NCI-H524 treated with DMSO at 0.1 percent for 48 hours (cell line): ENCODE results near the gene CEACAM19.
A peak's percentile ranks its signal among the peaks of the same experiment; 100 is the strongest.
"Not testable (repeated sequence)": the region's sequence is repeated elsewhere in the genome, so short reads cannot be mapped to it uniquely, and the experiment has no call there.

Source experiments
- DNase-seq: peaks from one replicate; lab custom pipeline; 2025; lab: John Stamatoyannopoulos, UW

Gene CEACAM19, protein sequence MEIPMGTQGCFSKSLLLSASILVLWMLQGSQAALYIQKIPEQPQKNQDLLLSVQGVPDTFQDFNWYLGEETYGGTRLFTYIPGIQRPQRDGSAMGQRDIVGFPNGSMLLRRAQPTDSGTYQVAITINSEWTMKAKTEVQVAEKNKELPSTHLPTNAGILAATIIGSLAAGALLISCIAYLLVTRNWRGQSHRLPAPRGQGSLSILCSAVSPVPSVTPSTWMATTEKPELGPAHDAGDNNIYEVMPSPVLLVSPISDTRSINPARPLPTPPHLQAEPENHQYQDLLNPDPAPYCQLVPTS

GRCh38 chr19:44671400-44671799 is at the start of gene CEACAM19:
Gene CEACAM19, plus strand, starts transcription at chr19:44671482. Its CDS starts 450 bp downstream, at chr19:44671932.
- no peak for DNase-seq

GRCh38 chr19:44623080-44623479 is 48.2 kb upstream of the CEACAM19 start:
- no peak for DNase-seq

DNA sequence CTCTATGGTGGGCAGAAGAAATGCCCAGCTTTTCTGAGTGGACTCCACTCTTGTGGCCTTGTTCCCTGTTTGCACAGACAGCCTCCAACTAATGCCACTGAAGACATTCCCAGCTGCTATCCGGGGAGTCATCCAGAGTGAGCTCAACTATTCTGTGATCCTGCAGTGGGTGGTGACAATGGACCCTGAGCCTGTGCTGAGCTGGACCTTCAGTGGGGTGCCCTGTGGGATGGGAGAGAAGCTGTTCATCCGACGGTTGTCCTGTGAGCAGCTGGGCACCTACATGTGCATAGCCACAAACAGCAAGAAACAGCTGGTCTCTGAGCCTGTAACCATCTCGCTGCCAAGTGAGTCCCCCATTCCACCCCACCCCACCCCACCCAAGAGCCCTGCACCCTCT is 47.7 kb upstream of the CEACAM19 start:
- DNase-seq, result no peak

DNA sequence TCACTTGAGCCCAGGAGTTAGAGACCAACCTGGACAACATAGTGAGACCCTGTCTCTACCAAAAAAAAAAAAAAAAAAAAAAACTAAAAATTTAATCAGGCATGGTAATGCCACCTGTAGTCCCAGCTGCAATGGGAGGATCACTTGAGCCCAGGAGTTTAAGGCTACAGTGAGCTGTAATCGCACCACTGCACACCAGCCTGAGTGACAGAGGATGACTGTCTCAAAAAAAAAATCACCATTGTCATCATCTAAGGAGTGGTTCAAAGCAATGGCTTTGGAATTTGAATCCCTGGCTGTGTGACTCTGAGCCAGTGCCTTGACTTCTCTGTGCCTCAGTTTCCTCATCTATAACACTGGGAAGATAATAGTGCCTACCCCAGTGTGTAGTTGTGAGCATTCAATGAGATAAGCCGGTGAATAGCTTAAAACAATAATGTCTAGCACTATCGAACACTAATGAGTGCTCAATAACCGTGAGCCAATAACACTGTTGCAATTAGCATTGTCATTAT is 46.4 kb upstream of the CEACAM19 start:
- DNase-seq, result no peak

DNA sequence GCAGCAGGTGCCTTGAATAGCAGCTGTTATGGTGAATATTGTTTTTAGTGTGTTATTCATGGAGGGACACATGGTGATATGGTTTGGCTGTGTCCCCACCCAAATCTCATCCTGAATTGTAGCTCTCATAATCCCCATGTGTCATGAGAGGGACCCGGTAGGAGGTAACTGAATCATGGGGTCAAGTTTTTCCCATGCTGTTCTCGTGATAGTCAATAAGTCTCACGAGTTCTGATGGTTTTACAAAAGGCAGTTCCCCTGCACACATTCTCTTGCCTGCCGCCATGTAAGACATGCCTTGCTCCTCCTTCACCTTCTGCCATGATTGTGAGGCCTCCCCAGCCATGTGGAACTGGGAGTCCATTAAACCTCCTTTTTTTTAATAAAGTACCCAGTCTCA is 45.6 kb upstream of the CEACAM19 start:
- DNase-seq, result not testable (repeated sequence)

- DNase-seq, result no peak
Measured at GRCh38 chr19:44626048-44626624, 45.1 kb upstream of the CEACAM19 start.

- no peak for DNase-seq
Measured at GRCh38 chr19:44627631-44628030, 43.7 kb upstream of the CEACAM19 start.

- DNase-seq, result no peak
Measured at GRCh38 chr19:44628793-44629192, 42.5 kb upstream of the CEACAM19 start.

DNA sequence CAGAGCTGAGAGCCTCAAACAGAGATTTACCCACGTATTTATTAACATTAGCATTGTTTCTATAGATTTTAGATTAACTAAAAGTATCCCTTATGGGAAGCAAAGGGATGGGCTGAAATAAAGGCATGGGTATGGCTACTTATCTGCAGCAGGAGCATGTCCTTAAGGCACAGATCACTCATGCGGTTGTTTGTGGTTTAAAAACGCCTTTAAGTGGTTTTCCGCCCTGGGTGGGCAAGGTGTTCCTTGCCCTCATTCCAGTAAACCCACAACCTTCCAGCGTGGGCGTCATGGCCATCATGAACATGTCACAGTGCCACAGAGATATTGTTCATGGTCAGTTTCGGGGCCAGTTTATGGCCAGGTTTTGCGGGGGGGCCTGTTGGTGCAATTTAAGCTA is 39.7 kb upstream of the CEACAM19 start:
- not testable (repeated sequence) for DNase-seq

- DNase-seq, result not testable (repeated sequence)
Measured at GRCh38 chr19:44634058-44634457, 37.2 kb upstream of the CEACAM19 start.

DNA sequence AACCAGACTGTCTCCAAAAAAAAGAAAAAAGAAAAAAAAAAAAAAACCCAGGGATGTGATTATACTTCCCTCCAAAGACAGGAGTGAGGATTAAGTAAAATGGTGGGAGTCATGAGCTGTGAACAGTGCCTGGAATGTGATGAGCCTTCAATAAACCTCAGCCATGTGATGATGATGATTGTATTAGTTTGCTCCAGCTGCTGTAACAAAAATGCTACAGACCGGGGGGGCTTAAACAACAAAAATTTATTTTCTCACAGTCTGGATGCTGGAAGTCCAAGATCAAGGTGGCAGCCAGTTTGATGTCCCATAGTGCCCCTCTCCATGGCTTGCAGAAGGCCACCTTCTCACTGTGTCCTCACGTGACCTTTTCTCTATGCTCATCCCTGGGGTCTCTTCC is 36.5 kb upstream of the CEACAM19 start:
- no peak for DNase-seq

GRCh38 chr19:44635581-44636438 is 35.5 kb upstream of the CEACAM19 start:
- no peak for DNase-seq

- no peak for DNase-seq
Measured at GRCh38 chr19:44636439-44637389, 34.6 kb upstream of the CEACAM19 start.

- no peak for DNase-seq
Measured at GRCh38 chr19:44637390-44637764, 33.9 kb upstream of the CEACAM19 start.

GRCh38 chr19:44640518-44640917 is 30.8 kb upstream of the CEACAM19 start:
- DNase-seq, result no peak

GRCh38 chr19:44641501-44642265 is 29.6 kb upstream of the CEACAM19 start:
- no peak for DNase-seq

DNA sequence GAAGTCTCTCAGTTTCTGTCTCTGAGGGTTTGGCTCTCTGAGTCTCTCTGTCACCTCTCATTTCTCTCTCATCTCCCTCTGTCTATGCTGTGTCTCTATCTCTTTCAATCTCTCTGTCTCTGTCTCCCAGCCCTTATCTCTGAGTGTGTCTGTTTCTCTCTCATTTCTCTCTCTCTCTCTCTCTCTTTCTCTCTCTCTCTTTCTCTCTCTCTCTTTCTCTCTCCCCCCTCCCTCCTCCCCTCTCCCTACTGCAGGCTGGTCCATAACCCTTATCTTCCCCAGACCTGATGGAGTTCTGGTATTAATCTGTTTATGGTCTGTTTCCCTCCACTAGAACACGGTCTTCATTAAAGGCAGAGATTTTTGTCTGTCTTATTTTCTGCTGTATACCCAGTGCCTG is 28.9 kb upstream of the CEACAM19 start:
- no peak for DNase-seq

DNA sequence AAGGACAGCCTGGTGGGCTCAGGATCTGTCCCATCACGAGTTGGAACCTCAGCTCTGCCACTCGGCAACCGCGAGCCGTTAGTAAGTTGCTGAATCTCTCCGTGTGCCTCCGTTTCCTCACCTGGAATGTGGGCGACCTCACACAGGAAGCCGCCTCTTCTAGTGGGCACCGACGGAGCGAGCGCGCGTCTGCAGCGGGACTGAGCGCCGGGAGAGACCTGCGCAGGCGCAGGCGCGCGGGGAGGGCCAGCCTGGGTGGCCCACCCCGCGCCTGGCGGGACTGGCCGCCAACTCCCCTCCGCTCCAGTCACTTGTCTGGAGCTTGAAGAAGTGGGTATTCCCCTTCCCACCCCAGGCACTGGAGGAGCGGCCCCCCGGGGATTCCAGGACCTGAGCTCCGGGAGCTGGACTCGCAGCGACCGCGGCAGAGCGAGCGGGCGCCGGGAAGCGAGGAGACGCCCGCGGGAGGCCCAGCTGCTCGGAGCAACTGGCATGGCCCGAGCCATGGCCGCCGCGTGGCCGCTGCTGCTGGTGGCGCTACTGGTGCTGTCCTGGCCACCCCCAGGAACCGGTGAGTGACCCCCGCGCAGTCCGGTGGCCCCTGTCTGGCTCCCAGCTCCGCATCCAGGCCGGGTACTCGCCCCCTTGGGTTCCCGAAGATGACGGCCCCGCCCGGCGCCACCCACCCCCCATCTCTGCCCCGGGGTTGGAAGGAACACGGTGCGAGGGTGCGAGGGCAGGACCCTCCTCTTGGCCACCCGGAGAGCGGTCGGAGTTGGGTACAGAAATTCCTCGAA is 27.5 kb upstream of the CEACAM19 start, which contains the start of gene PVR:
TSS of gene PVR (plus strand) at position 306 of the 797 bp plus-strand sequence. CDS start at position 493, 187 bp downstream.
- peak; percentile 22 for DNase-seq

DNA sequence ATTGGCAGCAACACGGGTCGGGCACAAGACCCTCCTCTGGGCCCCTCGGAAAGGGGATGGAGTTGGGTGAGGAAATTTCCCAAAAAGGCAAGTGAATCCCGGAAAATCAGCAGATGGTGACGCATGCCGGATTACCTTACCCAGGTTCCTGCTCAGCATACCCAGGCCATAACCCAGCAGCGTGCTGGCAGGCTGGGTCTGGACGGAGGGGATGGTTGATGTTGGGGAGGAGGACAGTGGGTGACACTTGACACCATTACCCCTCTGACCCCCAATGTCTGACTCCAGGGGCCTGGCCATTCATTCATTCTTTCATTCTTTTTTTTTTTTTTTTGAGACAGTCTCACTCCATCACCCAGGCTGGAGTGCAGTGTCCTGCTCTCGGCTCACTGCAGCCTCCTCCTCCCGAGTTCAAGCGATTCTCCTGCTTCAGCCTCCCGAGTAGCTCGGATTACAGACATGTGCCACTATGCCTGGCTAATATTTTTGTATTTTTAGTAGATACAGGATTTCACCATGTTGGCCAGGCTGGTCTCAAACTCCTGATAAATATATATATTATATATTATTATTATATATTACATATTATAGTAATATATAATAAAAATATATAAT is 26.8 kb upstream of the CEACAM19 start:
- DNase-seq, result no peak
